GM23338 (cell line): ENCODE data around the gene HSD17B2. TPM values are rescaled to one million over a fixed set of nuclear protein-coding genes. Genes with fewer than 3 reads are reported as not detected.

Experiments
- ATAC-seq: fragments of 200-7000 bp; cut with Tn5 transposase; 3 replicates; pipeline ENCODE4 v1.9.1; 2020
- DNase-seq: peaks from one replicate; pipeline ENCODE4 v3.0.0-alpha.2; 2015; ENCODE audit warnings: low spot score
- H2AFZ ChIP-seq: fragments of 200-600 bp; sonication (generic); 2 replicates; pipeline ENCODE4 v1.8.0; 2016; ENCODE audit warnings: antibody characterized with exemption, mild to moderate bottlenecking, moderate library complexity
- H3F3A ChIP-seq: fragments of 200-600 bp; sonication (generic); replicated peaks from 2 replicates; pipeline ENCODE4 v1.8.0; 2017; ENCODE audit warnings: antibody characterized with exemption, mixed run types, low read depth
- H3K27ac ChIP-seq: fragments of 200-600 bp; sonication (generic); 2 replicates; pipeline ENCODE4 v1.6.1; 2016; ENCODE audit warnings: low read depth
- H3K27me3 ChIP-seq: fragments of 200-600 bp; sonication (generic); 2 replicates; pipeline ENCODE4 v1.8.0; 2016; ENCODE audit warnings: mild to moderate bottlenecking, mixed run types, moderate library complexity; ENCODE audit not compliant: insufficient read depth
- H3K36me3 ChIP-seq: fragments of 200-600 bp; sonication (generic); 2 replicates; pipeline ENCODE4 v1.8.0; 2016; ENCODE audit warnings: mild to moderate bottlenecking; ENCODE audit not compliant: insufficient read depth
- H3K4me1 ChIP-seq: fragments of 200-600 bp; sonication (generic); 2 replicates; pipeline ENCODE4 v1.8.0; 2016; ENCODE audit warnings: mild to moderate bottlenecking, moderate library complexity; ENCODE audit not compliant: insufficient read depth
- H3K4me2 ChIP-seq: fragments of 200-600 bp; sonication (generic); 2 replicates; pipeline ENCODE4 v1.7.1; 2017; ENCODE audit warnings: mixed run types
- H3K4me3 ChIP-seq: fragments of 200-600 bp; sonication (generic); 2 replicates; pipeline ENCODE4 v1.6.1; 2016; ENCODE audit warnings: mixed run types
- H3K79me2 ChIP-seq: fragments of 200-600 bp; sonication (generic); replicated peaks from 2 replicates; pipeline ENCODE4 v1.8.0; 2017; ENCODE audit warnings: mild to moderate bottlenecking; ENCODE audit not compliant: insufficient read depth
- H3K9me2 ChIP-seq: fragments of 200-600 bp; sonication (generic); 2 replicates; pipeline ENCODE4 v1.8.0; 2017; ENCODE audit not compliant: insufficient read depth
- H4K20me1 ChIP-seq: fragments of 200-600 bp; sonication (generic); replicated peaks from 2 replicates; pipeline ENCODE4 v1.8.0; 2017; ENCODE audit warnings: mild to moderate bottlenecking; ENCODE audit not compliant: insufficient read depth
- H3K27ac Mint-ChIP-seq: 2 replicates; pipeline ENCODE4 v1.8.0; 2020; ENCODE audit warnings: inconsistent platforms, mild to moderate bottlenecking, moderate library complexity, mixed read lengths
- H3K27me3 Mint-ChIP-seq: 3 replicates; pipeline ENCODE4 v1.8.0; 2022; ENCODE audit warnings: low read depth, mild to moderate bottlenecking, moderate library complexity, mixed read lengths, inconsistent platforms; ENCODE audit not compliant: insufficient read depth, poor library complexity
- H3K36me3 Mint-ChIP-seq: 3 replicates; pipeline ENCODE4 v1.8.0; 2021; ENCODE audit warnings: low read depth, mild to moderate bottlenecking, inconsistent platforms, moderate library complexity, mixed read lengths
- H3K4me1 Mint-ChIP-seq: 3 replicates; pipeline ENCODE4 v1.8.0; 2020; ENCODE audit warnings: mild to moderate bottlenecking, inconsistent platforms, mixed read lengths
- H3K4me3 Mint-ChIP-seq: 3 replicates; pipeline ENCODE4 v1.8.0; 2021; ENCODE audit warnings: moderate library complexity, mild to moderate bottlenecking, inconsistent platforms, mixed read lengths
- H3K9me3 Mint-ChIP-seq: 3 replicates; pipeline ENCODE4 v1.8.0; 2020; ENCODE audit warnings: moderate library complexity, mild to moderate bottlenecking, inconsistent platforms, mixed read lengths
- CREB1 ChIP-seq: fragments of 250-450 bp; sonication (Bioruptor Pico); IDR thresholded peaks from 2 replicates; pipeline ENCODE4 v1.5.0; 2020; ENCODE audit warnings: low read depth, mild to moderate bottlenecking, moderate library complexity
- CTCF ChIP-seq, 2 experiments: fragments of 200-600 bp in 1 of 2; sonication (generic) in 1 of 2; conservative IDR thresholded peaks; 2 replicates each; pipeline versions ENCODE4 v1.5.1 to v1.6.1; 2016 to 2017; ENCODE audit warnings: antibody characterized with exemption in 2 of 2, low read depth in 2 of 2, mild to moderate bottlenecking in 2 of 2, moderate library complexity in 1 of 2
- ETS1 ChIP-seq: IDR thresholded peaks from 2 replicates; pipeline ENCODE4 v1.6.1; 2016; ENCODE audit warnings: antibody characterized with exemption
- EZH2 ChIP-seq: fragments of 200-600 bp; sonication (generic); IDR thresholded peaks from one replicate; pipeline ENCODE4 v1.8.0; 2017; ENCODE audit warnings: antibody characterized with exemption, mild to moderate bottlenecking, low read depth; ENCODE audit not compliant: unreplicated experiment
- EZH2phosphoT487 ChIP-seq: fragments of 200-600 bp; sonication (generic); IDR thresholded peaks from one replicate; pipeline ENCODE4 v1.8.1; 2018; ENCODE audit warnings: antibody characterized with exemption; ENCODE audit not compliant: unreplicated experiment
- JUNB ChIP-seq: IDR thresholded peaks from one replicate; pipeline ENCODE4 v1.6.1; 2016; ENCODE audit warnings: antibody characterized with exemption; ENCODE audit not compliant: unreplicated experiment
- NANOG ChIP-seq: IDR thresholded peaks from 2 replicates; pipeline ENCODE4 v1.6.1; 2016; ENCODE audit warnings: antibody characterized with exemption, borderline replicate concordance
- POLR2AphosphoS5 ChIP-seq: IDR thresholded peaks from 2 replicates; pipeline ENCODE4 v1.6.1; 2016; ENCODE audit warnings: antibody characterized with exemption, low read depth
- STAT1 ChIP-seq: IDR thresholded peaks from one replicate; pipeline ENCODE4 v1.6.1; 2016; ENCODE audit warnings: antibody characterized with exemption; ENCODE audit not compliant: unreplicated experiment
- ZNF114 ChIP-seq: fragments of 250-450 bp; sonication (Bioruptor Pico); IDR thresholded peaks from 2 replicates; pipeline ENCODE4 v1.5.0; 2020; ENCODE audit warnings: mild to moderate bottlenecking, moderate library complexity
- ZNF462 ChIP-seq: fragments of 250-450 bp; sonication (Bioruptor Pico); IDR thresholded peaks from 2 replicates; pipeline ENCODE4 v1.5.0; 2020; ENCODE audit warnings: mild to moderate bottlenecking, moderate library complexity
- polyA plus RNA-seq: library from polyadenylated mRNA; unstranded; fragments of >200 nt; fragmentation: Nextera tagmentation; extraction: Ambion mirVana; gene quantifications from 2 replicates; pipeline ENCODE4 v1.2.1, GENCODE V29; 2016
- total RNA-seq: library from RNA; depleted of rRNA; stranded (reverse); fragments of >200 nt; shearing (Covaris generic); gene quantifications from 2 replicates; pipeline ENCODE4 v1.2.3, GENCODE V29; 2014

Gene HSD17B2
- total and polyA plus RNA-seq, 2 experiments from 2014 or later, result 0.29 TPM; not detected in 1

- peaks cover 24% of the 10 kb centered on the region for H3K4me1 Mint-ChIP-seq
- Histone ChIP-seq H3K4me2 (peak overlapping the region; percentile 48), H3K9me2 (peaks cover 28% of the 10 kb centered on the region), H3K4me3 (peak overlapping the region; percentile 26), H3K27me3 (no peaks in the 10 kb centered on the region), H2AFZ (no peak overlapping the region), H3K36me3 (no peaks in the 10 kb centered on the region), H4K20me1 (no peaks in the 10 kb centered on the region), H3F3A (0 out of 2 replicates have a peak, but pooled peaks cover 3% of the 10 kb centered on the region), H3K4me1 (peaks cover 16% of the 10 kb centered on the region), H3K27ac (peak overlapping the region; percentile 15; the same call in 1 of the 2 replicates), H3K79me2 (no peaks in the 10 kb centered on the region)
- H3K36me3 Mint-ChIP-seq, result 0 out of 3 replicates have a peak, but pooled peaks cover 2% of the 10 kb centered on the region
- H3K4me3 Mint-ChIP-seq, result peak overlapping the region; percentile 12
- H3K27ac Mint-ChIP-seq, result peak overlapping the region; percentile 42
- peak; percentile 60 for DNase-seq
- H3K9me3 Mint-ChIP-seq, result peaks cover 2% of the 10 kb centered on the region; the same call in 2 of the 3 replicates
- peaks cover 4% of the 10 kb centered on the region for H3K27me3 Mint-ChIP-seq
- TF ChIP-seq NANOG (peak; percentile 19; the same call in 1 of the 2 replicates), ZNF462 (no peak)
- peak; percentile 94 for ATAC-seq
These were observed 60.0 kb downstream of the HSD17B2 start for GRCh38 chr16:82094942-82095540.

- Histone ChIP-seq H3K4me2 (no peak overlapping the region), H3K4me3 (no peak overlapping the region), H3K36me3 (no peaks in the 10 kb centered on the region), H3K27ac (no peak overlapping the region), H4K20me1 (no peaks in the 10 kb centered on the region), H2AFZ (no peak overlapping the region), H3F3A (0 out of 2 replicates have a peak, but pooled peaks cover 3% of the 10 kb centered on the region), H3K4me1 (peaks cover 16% of the 10 kb centered on the region), H3K27me3 (no peaks in the 10 kb centered on the region), H3K9me2 (peaks cover 28% of the 10 kb centered on the region), H3K79me2 (no peaks in the 10 kb centered on the region)
- H3K4me3 Mint-ChIP-seq, result no peak overlapping the region
- peaks cover 4% of the 10 kb centered on the region for H3K27me3 Mint-ChIP-seq
- ATAC-seq (no peak), DNase-seq (no peak)
- H3K9me3 Mint-ChIP-seq, result peaks cover 3% of the 10 kb centered on the region; the same call in 2 of the 3 replicates
- TF ChIP-seq ZNF114 (CRISPR knock-in tag) (no peak), STAT1 (no peak), JUNB (no peak), ETS1 (no peak), EZH2 (no peak), POLR2AphosphoS5 (no peak), CTCF (conservative IDR thresholded peaks at IDR 0.05; ENCODE audit: low read depth in 2 of 2) (no peak), CREB1 (CRISPR knock-in tag) (no peak), EZH2phosphoT487 (no peak), NANOG (no peak)
- H3K27ac Mint-ChIP-seq, result no peak overlapping the region; the same call in 1 of the 2 replicates
- H3K4me1 Mint-ChIP-seq, result peaks cover 24% of the 10 kb centered on the region
- H3K36me3 Mint-ChIP-seq, result 0 out of 3 replicates have a peak, but pooled peaks cover 2% of the 10 kb centered on the region
These were observed 61.6 kb downstream of the HSD17B2 start for GRCh38 chr16:82096641-82097040.
